Stimulated activated CD4-positive, alpha-beta T cell treated with anti-CD3 and anti-CD28 coated beads, Interleukin-12 subunit alpha, Interleukin-12 subunit beta, amount 100 ng/mL, for 24 hours (primary cell): Measurements from ENCODE around the gene TMEM135.

Experiments used
- DNase-seq, 2 experiments: peaks; one replicate each; pipeline ENCODE4 v3.0.0-alpha.2; 2020; ENCODE audit warnings: low read depth in 2 of 2

Gene TMEM135

GRCh38 chr11:87300640-87301380 is 263.1 kb downstream of the TMEM135 start:
- DNase-seq: no peak

GRCh38 chr11:87301785-87302540 is 264.2 kb downstream of the TMEM135 start:
- no peak for DNase-seq

- no peak for DNase-seq
These were observed 266.7 kb downstream of the TMEM135 start for GRCh38 chr11:87304412-87304811.

GRCh38 chr11:87306262-87306851 is 268.6 kb downstream of the TMEM135 start:
- no peak for DNase-seq

GRCh38 chr11:87307101-87307500 is 269.4 kb downstream of the TMEM135 start:
- DNase-seq: no peak

- no peak for DNase-seq
These were observed 277.5 kb downstream of the TMEM135 start for GRCh38 chr11:87315229-87315628.

GRCh38 chr11:87316491-87316890 is 278.8 kb downstream of the TMEM135 start:
- no peak for DNase-seq

- no peak for DNase-seq
These were observed 279.7 kb downstream of the TMEM135 start for GRCh38 chr11:87317441-87317840.

- DNase-seq: no peak
These were observed 282.4 kb downstream of the TMEM135 start for GRCh38 chr11:87320123-87320522.

- DNase-seq: no peak
These were observed 284.8 kb downstream of the TMEM135 start for GRCh38 chr11:87322568-87322967.

GRCh38 chr11:87323899-87324298 is 286.2 kb downstream of the TMEM135 start:
- no peak for DNase-seq

GRCh38 chr11:87324817-87325489 is 287.2 kb downstream of the TMEM135 start:
- DNase-seq: no peak

GRCh38 chr11:87325490-87325872 is 287.7 kb downstream of the TMEM135 start:
- no peak for DNase-seq

GRCh38 chr11:87326594-87326993 is 288.9 kb downstream of the TMEM135 start:
- DNase-seq: no peak

GRCh38 chr11:87329172-87329571 is 291.4 kb downstream of the TMEM135 start:
- DNase-seq: no peak

- no peak for DNase-seq
These were observed 292.5 kb downstream of the TMEM135 start for GRCh38 chr11:87330187-87330601.

GRCh38 chr11:87331273-87331672 is 293.5 kb downstream of the TMEM135 start:
- no peak for DNase-seq

- no peak for DNase-seq
These were observed 300.4 kb downstream of the TMEM135 start for GRCh38 chr11:87338046-87338639.

- no peak for DNase-seq
These were observed 301.7 kb downstream of the TMEM135 start for GRCh38 chr11:87339416-87339815.

GRCh38 chr11:87347441-87347840 is 309.7 kb downstream of the TMEM135 start:
- DNase-seq: no peak

- no peak for DNase-seq
These were observed 310.1 kb downstream of the TMEM135 start for GRCh38 chr11:87347854-87348253.

GRCh38 chr11:87351676-87352075 is 313.9 kb downstream of the TMEM135 start:
- DNase-seq: no peak
